NCI-H146 treated with DMSO at 0.1 percent for 48 hours (cell line): Measurements from ENCODE around the gene ZNF512B.
"Not testable (repeated sequence)": the region's sequence is repeated elsewhere in the genome, so short reads cannot be mapped to it uniquely, and the experiment has no call there.

Source experiments
- DNase-seq: peaks from one replicate; lab custom pipeline; 2025; ENCODE audit not compliant: unreplicated experiment; lab: John Stamatoyannopoulos, UW

ZNF512B gene

DNA sequence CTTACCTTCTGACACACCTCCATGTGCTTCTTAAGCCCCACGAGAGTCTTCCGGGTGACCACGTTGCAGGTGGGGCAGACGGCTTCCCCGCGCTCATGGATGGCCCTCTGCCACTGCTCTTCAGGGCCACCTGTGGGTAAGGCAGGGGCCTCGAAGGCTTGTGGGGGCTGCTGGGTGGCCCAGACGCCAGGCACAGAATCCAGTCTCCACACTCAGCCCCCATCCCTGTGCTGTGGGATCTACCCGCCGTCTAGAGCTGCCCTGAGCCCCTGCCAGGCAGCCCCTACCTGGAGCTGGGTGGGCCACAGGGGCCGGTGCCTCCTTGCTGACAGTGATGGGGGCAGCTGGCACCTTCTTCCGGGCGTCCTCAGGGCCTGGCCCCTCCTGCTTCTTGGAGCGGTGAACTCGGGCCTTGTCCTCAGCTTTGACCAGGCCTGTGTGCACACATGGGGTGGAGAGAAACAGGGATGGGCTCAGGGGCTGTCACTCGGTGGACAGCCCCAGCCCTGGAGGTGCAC, 5.9 kb downstream of the ZNF512B start:
- DNase-seq, result no peak

GRCh38 chr20:63963348-63963741, 6.4 kb downstream of the ZNF512B start:
- no peak for DNase-seq

GRCh38 chr20:63962426-63963347, 7.0 kb downstream of the ZNF512B start:
- no peak for DNase-seq

DNA sequence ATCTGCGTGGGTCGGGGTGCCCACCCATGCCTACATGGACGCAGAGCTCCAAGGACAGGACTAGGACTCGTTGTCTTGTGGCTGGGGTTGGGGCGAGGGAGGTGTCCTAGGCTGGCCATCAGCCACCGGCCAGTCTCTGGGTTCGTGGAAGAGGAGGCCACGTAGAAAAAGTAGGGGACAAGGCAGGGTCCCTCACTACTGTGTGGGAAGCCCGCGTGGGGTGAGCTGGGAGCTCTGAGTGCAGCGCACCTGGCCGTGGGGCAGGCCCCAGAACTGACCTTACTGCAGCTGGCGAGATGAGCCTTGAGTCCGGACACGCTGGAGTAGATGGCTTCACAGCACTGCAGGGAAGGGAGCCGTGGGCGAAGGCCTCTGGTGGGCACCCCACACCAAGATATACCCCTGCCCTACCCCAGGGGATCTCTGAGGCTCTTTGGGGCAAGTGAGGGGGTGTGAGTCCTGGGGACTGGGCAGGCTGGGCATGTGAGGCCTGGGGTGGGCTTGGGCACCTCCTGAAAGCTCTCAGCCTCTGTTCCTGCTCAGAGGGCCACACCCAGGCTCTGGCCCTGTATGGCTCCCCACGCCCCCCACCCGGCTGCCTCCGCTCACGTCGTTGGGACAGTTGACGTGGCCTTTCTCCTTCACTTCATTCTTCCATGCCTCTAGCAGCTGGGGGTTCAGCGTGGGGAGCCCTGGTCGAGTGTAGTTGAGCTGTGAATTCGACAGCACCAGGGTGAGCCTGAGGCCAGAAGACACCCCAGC, 7.9 kb downstream of the ZNF512B start:
- no peak for DNase-seq

DNA sequence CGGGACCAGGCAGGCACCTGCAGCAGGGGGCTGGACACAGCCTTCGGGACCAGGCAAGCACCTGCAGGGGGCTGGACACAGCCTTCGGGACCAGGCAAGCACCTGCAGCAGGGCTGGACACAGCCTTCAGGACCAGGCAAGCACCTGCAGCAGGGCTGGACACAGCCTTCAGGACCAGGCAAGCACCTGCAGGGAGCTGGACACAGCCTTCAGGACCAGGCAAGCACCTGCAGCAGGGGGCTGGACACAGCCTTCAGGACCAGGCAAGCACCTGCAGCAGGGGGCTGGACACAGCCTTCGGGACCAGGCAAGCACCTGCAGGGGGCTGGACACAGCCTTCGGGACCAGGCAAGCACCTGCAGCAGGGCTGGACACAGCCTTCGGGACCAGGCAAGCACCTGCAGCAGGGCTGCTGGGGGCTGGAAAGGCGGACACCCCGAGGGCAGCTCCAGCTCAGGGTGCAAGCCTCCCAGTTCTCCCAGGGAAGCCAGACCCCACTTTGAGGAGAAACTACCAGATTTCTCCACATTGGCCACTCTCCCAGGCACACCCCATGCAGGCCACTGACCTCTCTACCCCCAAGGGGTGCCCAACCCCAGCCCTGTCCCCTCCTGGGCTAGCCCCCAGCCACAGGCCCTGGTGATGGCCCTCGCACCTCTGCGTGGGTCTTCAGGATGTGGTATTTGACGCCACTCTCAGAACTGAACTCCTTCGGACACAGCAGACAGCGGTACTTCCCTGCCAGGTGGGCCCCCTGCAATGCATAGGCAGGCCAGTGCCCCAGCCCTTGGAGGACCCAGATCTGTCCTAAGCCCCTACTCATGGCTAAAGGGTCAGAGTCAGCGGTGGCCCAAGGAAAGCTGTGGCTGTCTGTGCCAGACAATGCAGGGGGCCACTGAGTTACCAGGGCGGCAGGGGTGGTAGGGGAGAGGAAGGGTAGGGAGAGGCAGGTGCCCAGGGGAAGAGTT, 8.8 kb downstream of the ZNF512B start:
- DNase-seq, result not testable (repeated sequence)

GRCh38 chr20:63959699-63960075, 10.0 kb downstream of the ZNF512B start:
- DNase-seq, result no peak

DNA sequence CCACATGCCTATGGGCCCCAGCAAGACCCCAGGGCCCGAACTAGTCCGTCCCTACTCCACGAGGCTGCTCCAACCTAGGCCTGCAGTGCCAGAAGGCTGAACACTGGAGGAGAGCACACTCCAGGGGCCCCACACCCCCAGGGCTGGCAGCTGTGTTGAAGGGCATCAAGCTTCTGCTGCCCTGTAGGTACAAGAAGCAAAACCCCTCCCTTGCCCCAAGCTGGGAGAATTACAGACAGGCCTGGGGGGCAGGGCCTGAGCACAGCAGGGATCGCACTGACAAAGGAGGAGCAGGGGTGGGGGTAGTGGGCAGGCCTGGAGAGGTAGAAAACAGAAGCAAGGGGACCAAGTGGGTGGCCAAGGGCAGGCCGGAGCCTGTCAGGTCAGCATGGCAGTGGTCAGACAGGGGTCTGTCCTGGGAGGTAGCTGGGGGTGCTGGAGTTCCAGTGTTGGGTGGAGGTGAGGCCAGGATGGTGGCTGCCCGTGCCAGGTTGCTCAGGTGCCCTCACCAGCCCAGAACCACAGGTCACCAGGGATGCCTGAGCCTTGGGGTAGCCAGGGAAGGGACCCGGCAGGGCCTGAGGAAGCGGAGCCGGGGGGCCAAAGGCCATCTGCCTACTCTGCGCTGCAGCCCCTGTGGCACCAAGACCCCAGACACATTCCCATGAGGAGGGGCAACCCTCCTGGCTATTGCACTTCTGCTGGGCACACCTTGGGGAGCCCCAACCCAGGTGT, 10.6 kb downstream of the ZNF512B start:
- DNase-seq, result no peak

DNA sequence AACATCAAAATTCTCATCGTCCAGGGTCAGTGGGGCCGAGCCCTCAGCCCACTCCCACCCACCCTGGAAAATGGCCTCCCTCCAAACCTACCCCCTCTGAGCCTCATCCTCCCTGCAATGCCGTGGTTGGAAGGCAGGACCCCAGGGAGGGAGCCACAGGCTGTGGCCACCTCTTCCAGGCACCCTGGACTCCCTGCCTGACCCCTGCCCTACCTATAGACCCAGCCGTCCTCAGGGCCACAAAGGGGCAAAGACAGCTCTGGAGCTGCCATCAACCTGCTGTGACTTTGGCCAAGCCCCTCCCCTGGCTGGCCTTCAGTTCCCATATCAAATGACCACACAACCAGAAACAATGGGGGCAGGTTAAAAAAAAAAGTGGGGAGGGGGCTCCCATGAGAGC, 11.3 kb downstream of the ZNF512B start:
- no peak for DNase-seq

GRCh38 chr20:63957690-63958441, 11.9 kb downstream of the ZNF512B start:
- no peak for DNase-seq

- DNase-seq, result peak; percentile 72
Measured at GRCh38 chr20:63957004-63957689, 12.6 kb downstream of the ZNF512B start.

DNA sequence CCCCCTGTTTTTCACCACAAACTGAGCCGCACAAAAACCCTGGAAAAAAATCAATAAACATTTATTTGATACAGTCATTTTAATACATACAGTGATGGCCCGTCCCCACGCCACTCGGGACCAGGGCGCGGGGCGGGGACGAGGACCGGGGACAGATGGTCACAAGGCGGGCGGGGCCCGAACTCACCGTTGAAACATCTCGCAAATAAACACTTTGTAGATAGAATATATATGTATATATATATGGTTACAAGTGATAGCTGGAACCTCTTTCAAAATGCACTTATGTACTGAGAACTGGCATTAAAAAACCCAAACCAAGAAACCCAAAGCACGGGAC, 13.1 kb downstream of the ZNF512B start:
- DNase-seq, result no peak

DNA sequence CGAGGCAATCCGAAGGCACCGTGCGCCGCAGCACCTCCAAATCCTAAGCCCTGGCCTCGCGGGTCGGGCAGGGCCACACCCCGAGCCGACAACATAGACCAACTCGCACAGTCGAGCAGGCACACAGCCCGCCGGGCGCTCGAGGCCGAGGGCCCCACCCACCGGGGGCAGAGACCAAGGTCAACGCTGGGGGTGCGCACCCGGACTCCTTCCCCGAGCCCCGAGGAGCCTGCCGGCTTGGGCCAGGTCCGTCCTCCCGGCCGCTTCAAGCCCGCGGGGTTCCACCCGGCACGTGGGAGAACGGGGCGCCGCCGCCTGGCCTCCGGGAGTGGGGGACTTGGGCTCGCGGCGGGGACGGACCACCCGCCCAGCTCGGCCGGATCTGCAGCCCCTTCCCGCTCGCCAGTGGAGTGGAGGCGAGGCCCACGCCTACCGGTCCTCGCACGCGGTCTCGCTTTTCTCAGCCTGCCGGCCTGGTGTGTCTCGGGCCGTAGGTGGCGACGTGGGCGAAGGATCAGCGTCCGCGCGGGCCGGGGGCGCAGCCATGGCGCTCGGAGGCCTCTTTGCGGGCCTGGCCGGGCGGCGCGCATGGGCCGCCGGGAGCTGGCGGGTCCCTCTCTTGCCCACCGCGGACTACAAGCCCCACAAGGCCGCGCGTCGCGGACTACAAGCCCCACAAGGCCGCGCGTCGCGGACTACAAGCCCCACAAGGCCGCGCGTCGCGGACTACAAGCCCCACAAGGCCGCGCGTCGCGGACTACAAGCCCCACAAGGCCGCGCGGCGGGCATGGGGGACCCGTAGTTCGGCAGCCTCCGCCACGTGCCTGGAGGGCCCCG, 13.7 kb downstream of the ZNF512B start, which contains the start of gene UCKL1:
TSS of gene UCKL1 (minus strand) at position 590 of the 837 bp plus-strand sequence. CDS start at position 546, 44 bp downstream.
- peak; percentile 75 for DNase-seq

DNA sequence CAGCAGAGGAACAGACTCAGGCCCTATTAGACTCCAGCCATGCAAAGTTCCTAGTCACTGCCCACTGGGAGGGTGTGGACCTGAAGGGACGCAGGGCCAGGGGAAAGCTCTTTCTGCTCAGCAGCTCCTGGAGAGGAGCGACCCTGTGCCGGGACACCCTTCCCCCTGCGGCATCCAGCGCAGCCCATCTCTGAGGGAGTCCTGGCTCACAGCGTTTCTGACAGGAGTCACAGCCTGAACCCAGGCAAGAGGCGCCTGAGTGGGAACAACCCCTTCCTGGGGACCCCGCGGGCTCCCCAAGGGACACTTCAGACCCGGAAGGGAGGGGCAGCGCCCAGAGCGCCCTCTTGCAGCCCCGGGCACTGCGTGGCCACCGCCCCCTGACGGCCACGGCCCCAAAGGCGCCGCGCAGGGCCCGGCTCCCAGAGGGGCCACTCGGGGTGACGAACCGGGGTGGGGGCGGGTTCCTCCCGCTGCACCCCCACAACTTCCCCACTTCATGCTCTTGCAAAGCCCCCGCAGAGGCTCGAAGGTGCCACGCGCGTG, 14.4 kb downstream of the ZNF512B start:
- DNase-seq, result no peak

GRCh38 chr20:63953764-63954429, 15.8 kb downstream of the ZNF512B start:
- DNase-seq, result no peak

DNA sequence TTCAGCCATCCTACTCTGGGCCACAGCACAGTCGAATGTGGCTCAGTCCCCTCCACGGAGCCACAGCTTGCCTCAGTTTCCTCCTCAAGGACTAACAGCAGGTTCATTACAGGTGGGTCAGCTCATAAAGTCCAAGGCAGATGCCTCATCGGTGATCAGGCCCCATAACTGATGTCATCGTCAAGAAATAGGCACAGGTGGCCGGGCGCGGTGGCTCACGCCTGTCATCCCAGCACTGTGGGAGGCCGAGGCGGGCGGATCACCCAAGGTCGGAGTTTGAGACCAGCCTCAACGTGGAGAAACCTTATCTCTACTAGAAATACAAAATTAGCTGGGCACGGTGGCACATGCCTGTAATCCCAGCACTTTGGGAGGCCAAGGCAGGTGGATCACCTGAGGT, 17.0 kb downstream of the ZNF512B start:
- no peak for DNase-seq

GRCh38 chr20:63952210-63952535, 17.6 kb downstream of the ZNF512B start:
- no peak for DNase-seq
